ENCODE data around the gene AIFM3. TPM values are rescaled to one million over a fixed set of nuclear protein-coding genes. Genes with fewer than 3 reads are reported as not detected.

The AIFM3 gene
- total and polyA plus RNA-seq, 2 donors (not counting 3 experiments of a cell fraction or from before 2014, with no cell fraction given) = 0.15 TPM; not detected in 1

DNA sequence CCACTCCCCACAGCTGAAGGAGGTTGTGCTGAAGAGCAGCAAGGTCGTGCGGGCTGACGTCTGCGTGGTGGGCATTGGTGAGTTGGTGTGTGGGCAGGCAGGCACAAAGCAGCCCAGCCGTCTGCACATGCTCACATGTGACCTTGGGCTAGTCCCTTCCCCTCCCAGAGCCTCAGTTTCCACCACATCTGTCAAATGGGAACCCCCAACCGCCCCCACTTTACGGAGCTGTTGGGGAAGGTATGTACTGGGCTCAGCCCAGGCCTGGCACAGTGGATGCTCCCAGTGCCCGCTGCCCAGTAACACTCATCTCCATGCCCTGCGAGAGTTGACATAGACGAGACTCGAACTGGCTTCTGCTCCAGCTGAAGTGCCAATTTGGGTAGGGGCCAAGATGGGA lies 10.0 kb downstream of the AIFM3 start:
- Histone ChIP-seq H3K9ac (replicated peaks; ENCODE audit: extremely low read depth, insufficient read depth, low read length) (no peak overlapping the region), H3K4me3 (replicated peaks in 1 of 3; ENCODE audit: insufficient read depth in 1 of 3, low read depth in 1 of 3, low read length in 3 of 3) (no peak overlapping the region), H3K4me2 (ENCODE audit: insufficient read depth, low read length) (no peak overlapping the region), H3K79me2 (ENCODE audit: control insufficient read depth, insufficient read depth, low read length) (no peaks in the 10 kb centered on the region), H3K27me3 (ENCODE audit: control insufficient read depth in 2 of 2, insufficient read depth in 2 of 2, low read length in 2 of 2) (no peaks in the 10 kb centered on the region), H3K36me3 (ENCODE audit: control insufficient read depth in 2 of 2, extremely low read depth in 1 of 2, insufficient read depth in 2 of 2, low read length in 2 of 2) (no peaks in the 10 kb centered on the region), H2AFZ (ENCODE audit: low read depth, low read length) (no peak overlapping the region), H3K27ac (ENCODE audit: insufficient read depth, low read depth, low read length) (no peak overlapping the region), H4K20me1 (replicated peaks; ENCODE audit: control insufficient read depth, extremely low read depth, insufficient read depth, low read length) (no peaks in the 10 kb centered on the region), H3K9me1 (replicated peaks; ENCODE audit: control insufficient read depth, extremely low read depth, insufficient read depth, low read length) (no peaks in the 10 kb centered on the region), H3K9me3 (replicated peaks; ENCODE audit: control insufficient read depth, insufficient read depth, low read length) (peaks cover 5% of the 10 kb centered on the region), H3K4me1 (ENCODE audit: control insufficient read depth, extremely low read depth, insufficient read depth, low read length) (peaks cover 14% of the 10 kb centered on the region)
- ChIA-PET CTCF (interaction anchor here (1.3 kb wide), 1 partner anchor 15 kb away, joined by 3 read pairs; no protein-coding TSS in a partner anchor), POLR2A (no interaction called here)
- dilution Hi-C loops (cut with MboI; ENCODE audit: extremely low pct_ligation_motif_present, low sequenced_read_pairs) = no loop called here
- no TSS peak for BruUV-seq (replicated peaks)
- DNase-seq (ENCODE audit: low read depth, low spot score) = no peak
- intact Hi-C loops (cut with micrococcal nuclease) = no loop called here
- TF ChIP-seq POLR2AphosphoS5 (IDR thresholded peaks at IDR 0.05; ENCODE audit: insufficient read depth, low read depth, low read length) = no peak
- TF ChIP-seq, protein P1, sequence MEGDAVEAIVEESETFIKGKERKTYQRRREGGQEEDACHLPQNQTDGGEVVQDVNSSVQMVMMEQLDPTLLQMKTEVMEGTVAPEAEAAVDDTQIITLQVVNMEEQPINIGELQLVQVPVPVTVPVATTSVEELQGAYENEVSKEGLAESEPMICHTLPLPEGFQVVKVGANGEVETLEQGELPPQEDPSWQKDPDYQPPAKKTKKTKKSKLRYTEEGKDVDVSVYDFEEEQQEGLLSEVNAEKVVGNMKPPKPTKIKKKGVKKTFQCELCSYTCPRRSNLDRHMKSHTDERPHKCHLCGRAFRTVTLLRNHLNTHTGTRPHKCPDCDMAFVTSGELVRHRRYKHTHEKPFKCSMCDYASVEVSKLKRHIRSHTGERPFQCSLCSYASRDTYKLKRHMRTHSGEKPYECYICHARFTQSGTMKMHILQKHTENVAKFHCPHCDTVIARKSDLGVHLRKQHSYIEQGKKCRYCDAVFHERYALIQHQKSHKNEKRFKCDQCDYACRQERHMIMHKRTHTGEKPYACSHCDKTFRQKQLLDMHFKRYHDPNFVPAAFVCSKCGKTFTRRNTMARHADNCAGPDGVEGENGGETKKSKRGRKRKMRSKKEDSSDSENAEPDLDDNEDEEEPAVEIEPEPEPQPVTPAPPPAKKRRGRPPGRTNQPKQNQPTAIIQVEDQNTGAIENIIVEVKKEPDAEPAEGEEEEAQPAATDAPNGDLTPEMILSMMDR (IDR thresholded peaks at IDR 0.05; ENCODE audit: extremely low read depth in 1 of 2, insufficient read depth in 1 of 2, low read depth in 1 of 2, low read length in 2 of 2) = no peak
- FAIRE-seq = no peak

DNA sequence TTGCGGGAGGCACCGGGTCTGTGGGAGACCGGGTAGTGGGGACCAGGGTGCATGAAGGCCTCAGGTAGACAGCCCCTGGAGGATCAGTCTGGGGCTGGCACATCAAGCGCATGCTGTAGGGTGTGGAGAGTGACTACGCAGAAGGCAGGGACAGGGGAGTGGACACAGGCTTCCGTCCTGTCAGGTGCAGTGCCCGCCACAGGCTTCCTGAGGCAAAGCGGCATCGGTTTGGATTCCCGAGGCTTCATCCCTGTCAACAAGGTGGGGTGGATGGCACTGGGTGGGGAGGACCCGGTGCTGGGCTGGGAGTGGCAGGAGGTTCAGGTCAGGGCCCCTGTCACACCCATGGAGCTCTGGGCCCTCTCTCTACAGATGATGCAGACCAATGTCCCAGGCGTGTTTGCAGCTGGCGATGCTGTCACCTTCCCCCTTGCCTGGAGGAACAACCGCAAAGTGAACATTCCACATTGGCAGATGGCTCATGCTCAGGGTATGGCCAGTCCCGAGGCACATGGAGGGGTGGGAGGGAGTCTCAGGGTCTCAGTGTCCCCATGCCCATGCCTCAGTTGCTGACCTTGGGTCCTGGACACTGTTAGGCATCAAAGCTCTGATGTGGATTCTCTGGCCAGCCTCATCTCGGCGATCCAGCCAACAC lies 10.6 kb downstream of the AIFM3 start:
- ChIA-PET CTCF (no interaction called here), POLR2A (no interaction called here)
- H3K4me1 ChIP-seq (ENCODE audit: control insufficient read depth, extremely low read depth, insufficient read depth, low read length) = peaks cover 12% of the 10 kb centered on the region
- no peaks in the 10 kb centered on the region for H3K27me3 ChIP-seq (ENCODE audit: control insufficient read depth in 2 of 2, insufficient read depth in 2 of 2, low read length in 2 of 2)
- no peaks in the 10 kb centered on the region for H4K20me1 ChIP-seq (replicated peaks; ENCODE audit: control insufficient read depth, extremely low read depth, insufficient read depth, low read length)
- no peak overlapping the region for H2AFZ ChIP-seq (ENCODE audit: low read depth, low read length)
- no TSS peak for BruUV-seq (replicated peaks)
- DNase-seq (ENCODE audit: low read depth, low spot score) (no peak), FAIRE-seq (no peak)
- no peak overlapping the region for H3K4me3 ChIP-seq (replicated peaks in 1 of 3; ENCODE audit: insufficient read depth in 1 of 3, low read depth in 1 of 3, low read length in 3 of 3)
- H3K4me2 ChIP-seq (ENCODE audit: insufficient read depth, low read length) = no peak overlapping the region
- H3K9me1 ChIP-seq (replicated peaks; ENCODE audit: control insufficient read depth, extremely low read depth, insufficient read depth, low read length) = no peaks in the 10 kb centered on the region
- H3K27ac ChIP-seq (ENCODE audit: insufficient read depth, low read depth, low read length) = no peak overlapping the region
- dilution Hi-C loops (cut with MboI; ENCODE audit: extremely low pct_ligation_motif_present, low sequenced_read_pairs) (no loop called here), intact Hi-C loops (cut with micrococcal nuclease) (no loop called here)
- peaks cover 5% of the 10 kb centered on the region for H3K9me3 ChIP-seq (replicated peaks; ENCODE audit: control insufficient read depth, insufficient read depth, low read length)
- peaks cover 4% of the 10 kb centered on the region for H3K79me2 ChIP-seq (ENCODE audit: control insufficient read depth, insufficient read depth, low read length)
- H3K36me3 ChIP-seq (ENCODE audit: control insufficient read depth in 2 of 2, extremely low read depth in 1 of 2, insufficient read depth in 2 of 2, low read length in 2 of 2) = no peaks in the 10 kb centered on the region
- TF ChIP-seq, protein P2, sequence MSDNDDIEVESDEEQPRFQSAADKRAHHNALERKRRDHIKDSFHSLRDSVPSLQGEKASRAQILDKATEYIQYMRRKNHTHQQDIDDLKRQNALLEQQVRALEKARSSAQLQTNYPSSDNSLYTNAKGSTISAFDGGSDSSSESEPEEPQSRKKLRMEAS (IDR thresholded peaks at IDR 0.05; ENCODE audit: insufficient read depth, insufficient read length) = no peak
- TF ChIP-seq, protein P1 (IDR thresholded peaks at IDR 0.05; ENCODE audit: extremely low read depth in 1 of 2, insufficient read depth in 1 of 2, low read depth in 1 of 2, low read length in 2 of 2) = no peak
- TF ChIP-seq POLR2A (IDR thresholded peaks at IDR 0.05; ENCODE audit: low read depth, low read length) (no peak), MYC (IDR thresholded peaks at IDR 0.05; ENCODE audit: low read depth, low read length) (no peak), FOS (IDR thresholded peaks at IDR 0.05; ENCODE audit: borderline replicate concordance, insufficient read depth, low read length) (no peak), EZH2 (IDR thresholded peaks at IDR 0.05; ENCODE audit: borderline replicate concordance, low read depth, low read length, severe bottlenecking) (no peak), GATA2 (IDR thresholded peaks at IDR 0.05; ENCODE audit: insufficient read depth, insufficient read length, low read depth, low read length) (no peak), POLR2AphosphoS5 (IDR thresholded peaks at IDR 0.05; ENCODE audit: insufficient read depth, low read depth, low read length) (no peak), JUN (IDR thresholded peaks at IDR 0.05; ENCODE audit: borderline replicate concordance, insufficient read depth, insufficient read length, low read depth) (no peak)
- no peak overlapping the region for H3K9ac ChIP-seq (replicated peaks; ENCODE audit: extremely low read depth, insufficient read depth, low read length)

Measured in endothelial cell of umbilical vein (primary cell).